Testis (tissue), 2 donors: Measurements from ENCODE around the gene PC.

ENCODE experiments used
- POLR2A ChIP-seq: fragments of 450-650 bp; IDR thresholded peaks from one replicate; pipeline ENCODE4 v1.6.1; 2017; ENCODE audit warnings: antibody characterized with exemption, mild to moderate bottlenecking, moderate library complexity
- TF ChIP-seq, protein P1 (sequence below), 3 experiments: fragments of 450-650 bp in 2 of 3; fragments of 200-600 bp in 1 of 3; sonication (generic) in 1 of 3; IDR thresholded peaks; one replicate each; pipeline ENCODE4 v1.5.1; 2016 to 2019; ENCODE audit warnings: antibody characterized with exemption in 3 of 3, mild to moderate bottlenecking in 2 of 3, moderate library complexity in 1 of 3

GRCh38 chr11:66976028-66976467 is 17.9 kb upstream of the PC start:
- TF ChIP-seq, protein P1, sequence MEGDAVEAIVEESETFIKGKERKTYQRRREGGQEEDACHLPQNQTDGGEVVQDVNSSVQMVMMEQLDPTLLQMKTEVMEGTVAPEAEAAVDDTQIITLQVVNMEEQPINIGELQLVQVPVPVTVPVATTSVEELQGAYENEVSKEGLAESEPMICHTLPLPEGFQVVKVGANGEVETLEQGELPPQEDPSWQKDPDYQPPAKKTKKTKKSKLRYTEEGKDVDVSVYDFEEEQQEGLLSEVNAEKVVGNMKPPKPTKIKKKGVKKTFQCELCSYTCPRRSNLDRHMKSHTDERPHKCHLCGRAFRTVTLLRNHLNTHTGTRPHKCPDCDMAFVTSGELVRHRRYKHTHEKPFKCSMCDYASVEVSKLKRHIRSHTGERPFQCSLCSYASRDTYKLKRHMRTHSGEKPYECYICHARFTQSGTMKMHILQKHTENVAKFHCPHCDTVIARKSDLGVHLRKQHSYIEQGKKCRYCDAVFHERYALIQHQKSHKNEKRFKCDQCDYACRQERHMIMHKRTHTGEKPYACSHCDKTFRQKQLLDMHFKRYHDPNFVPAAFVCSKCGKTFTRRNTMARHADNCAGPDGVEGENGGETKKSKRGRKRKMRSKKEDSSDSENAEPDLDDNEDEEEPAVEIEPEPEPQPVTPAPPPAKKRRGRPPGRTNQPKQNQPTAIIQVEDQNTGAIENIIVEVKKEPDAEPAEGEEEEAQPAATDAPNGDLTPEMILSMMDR (IDR thresholded peaks at IDR 0.05), result peak in 1 of 3 experiments; percentile 4
- no peak for TF ChIP-seq POLR2A
